Natural killer cell (primary cell): Measurements from ENCODE around the gene CYP26B1. TPM values are rescaled to one million over a fixed set of nuclear protein-coding genes. Genes with fewer than 3 reads are reported as not detected.

Source experiments
- ATAC-seq, 3 donors: fragments of 150-1000 bp in 2 of 3; fragments of 200-7000 bp in 1 of 3; cut with Tn5 transposase; 1 replicate in 1 of 3; 2 replicates in 2 of 3; pipeline ENCODE4 v1.10.0; 2021; ENCODE audit warnings: mild to moderate bottlenecking in 2 of 3, moderate library complexity in 2 of 3
- DNase-seq, 2 donors: peaks; one replicate each; pipeline versions ENCODE4 v3.0.0 to v3.0.0-alpha.2; 2013 to 2021; ENCODE audit warnings: mixed read lengths in 1 of 2
- H3K27ac ChIP-seq: one replicate; pipeline ENCODE4 v1.5.1; 2013; ENCODE audit warnings: mild to moderate bottlenecking, low read length
- H3K27me3 ChIP-seq: one replicate; pipeline ENCODE4 v1.6.1; 2013; ENCODE audit warnings: low read length; ENCODE audit not compliant: control insufficient read depth, insufficient read depth
- H3K36me3 ChIP-seq: one replicate; pipeline ENCODE4 v1.6.1; 2013; ENCODE audit warnings: low read length; ENCODE audit not compliant: control insufficient read depth, insufficient read depth
- H3K4me1 ChIP-seq: one replicate; pipeline ENCODE4 v1.6.1; 2013; ENCODE audit warnings: low read length; ENCODE audit not compliant: control insufficient read depth, insufficient read depth
- H3K4me3 ChIP-seq: one replicate; pipeline ENCODE4 v1.5.1; 2013; ENCODE audit warnings: low read length
- H3K9me3 ChIP-seq: one replicate; pipeline ENCODE4 v1.6.1; 2013; ENCODE audit warnings: low read length; ENCODE audit not compliant: control insufficient read depth, insufficient read depth
- H3K27ac Mint-ChIP-seq, 2 donors: one replicate each; pipeline ENCODE4 v1.8.0; 2022; ENCODE audit warnings: mild to moderate bottlenecking in 2 of 2, mixed read lengths in 2 of 2, moderate library complexity in 1 of 2
- H3K27me3 Mint-ChIP-seq, 2 donors: one replicate each; pipeline ENCODE4 v1.8.0; 2022; ENCODE audit warnings: low read depth in 2 of 2, mixed read lengths in 2 of 2
- H3K36me3 Mint-ChIP-seq: one replicate; pipeline ENCODE4 v1.8.0; 2022; ENCODE audit warnings: mixed read lengths
- H3K4me1 Mint-ChIP-seq, 2 donors: one replicate each; pipeline ENCODE4 v1.8.0; 2022; ENCODE audit warnings: mixed read lengths in 2 of 2
- H3K4me3 Mint-ChIP-seq: one replicate; pipeline ENCODE4 v1.8.0; 2022; ENCODE audit warnings: mild to moderate bottlenecking, moderate library complexity, mixed read lengths
- H3K9me3 Mint-ChIP-seq, 2 donors: one replicate each; pipeline ENCODE4 v1.8.0; 2022; ENCODE audit warnings: mixed read lengths in 2 of 2
- WGBS: methylation state at CpG from one replicate; pipeline ENCODE4 v1.1.7; 2013; ENCODE audit warnings: missing lambda C conversion rate; ENCODE audit not compliant: insufficient coverage; 5-methylcytosine and 5-hydroxymethylcytosine counted together
- intact Hi-C: fragments of 100-400 bp; cut with micrococcal nuclease; formaldehyde crosslinking; loops from one replicate; pipeline ENCODE4 v1.14.2; 2022
- total RNA-seq, 4 donors: library from RNA; stranded (reverse); fragments of 120-200 nt in 1 of 4; gene quantifications; one replicate each; pipeline versions ENCODE4 v1.2.3 to v1.2.4, GENCODE V29; 2013 to 2022
- TF ChIP-seq, protein P1 (sequence below): fragments of 200-600 bp; IDR thresholded peaks from one replicate; pipeline ENCODE4 v1.8.0; 2022; ENCODE audit warnings: antibody characterized with exemption

Gene CYP26B1
- total RNA-seq, 3 donors from 2014 or later (not counting 1 experiment from before 2014, with no cell fraction given): not detected

GRCh38 chr2:72112981-72113846 is 34.4 kb downstream of the CYP26B1 start:
- H3K36me3 Mint-ChIP-seq: no peaks in the 10 kb centered on the region
- Histone ChIP-seq H3K9me3 (no peaks in the 10 kb centered on the region), H3K4me1 (no peaks in the 10 kb centered on the region), H3K36me3 (no peaks in the 10 kb centered on the region), H3K4me3 (no peak overlapping the region), H3K27me3 (peaks cover 2% of the 10 kb centered on the region), H3K27ac (no peak overlapping the region)
- no peak overlapping the region for H3K27ac Mint-ChIP-seq
- no peaks in the 10 kb centered on the region for H3K27me3 Mint-ChIP-seq
- DNase-seq (no peak), ATAC-seq (no peak)
- TF ChIP-seq, protein P1, sequence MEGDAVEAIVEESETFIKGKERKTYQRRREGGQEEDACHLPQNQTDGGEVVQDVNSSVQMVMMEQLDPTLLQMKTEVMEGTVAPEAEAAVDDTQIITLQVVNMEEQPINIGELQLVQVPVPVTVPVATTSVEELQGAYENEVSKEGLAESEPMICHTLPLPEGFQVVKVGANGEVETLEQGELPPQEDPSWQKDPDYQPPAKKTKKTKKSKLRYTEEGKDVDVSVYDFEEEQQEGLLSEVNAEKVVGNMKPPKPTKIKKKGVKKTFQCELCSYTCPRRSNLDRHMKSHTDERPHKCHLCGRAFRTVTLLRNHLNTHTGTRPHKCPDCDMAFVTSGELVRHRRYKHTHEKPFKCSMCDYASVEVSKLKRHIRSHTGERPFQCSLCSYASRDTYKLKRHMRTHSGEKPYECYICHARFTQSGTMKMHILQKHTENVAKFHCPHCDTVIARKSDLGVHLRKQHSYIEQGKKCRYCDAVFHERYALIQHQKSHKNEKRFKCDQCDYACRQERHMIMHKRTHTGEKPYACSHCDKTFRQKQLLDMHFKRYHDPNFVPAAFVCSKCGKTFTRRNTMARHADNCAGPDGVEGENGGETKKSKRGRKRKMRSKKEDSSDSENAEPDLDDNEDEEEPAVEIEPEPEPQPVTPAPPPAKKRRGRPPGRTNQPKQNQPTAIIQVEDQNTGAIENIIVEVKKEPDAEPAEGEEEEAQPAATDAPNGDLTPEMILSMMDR: no peak
- H3K4me1 Mint-ChIP-seq: no peaks in the 10 kb centered on the region
- H3K4me3 Mint-ChIP-seq: no peak overlapping the region
- intact Hi-C loops: no loop called here
- H3K9me3 Mint-ChIP-seq: no peaks in the 10 kb centered on the region
- WGBS: 92% methylated on average over 12 of the region's 12 CpGs

- no peak for DNase-seq
- Mint-ChIP-seq H3K27me3 (no peaks in the 10 kb centered on the region), H3K9me3 (no peaks in the 10 kb centered on the region), H3K4me3 (no peak overlapping the region), H3K27ac (no peak overlapping the region), H3K36me3 (no peaks in the 10 kb centered on the region), H3K4me1 (no peaks in the 10 kb centered on the region)
- no peak for ATAC-seq
- WGBS: 97% methylated on average over 6 of the region's 6 CpGs
- Histone ChIP-seq H3K27me3 (peaks cover 2% of the 10 kb centered on the region), H3K27ac (no peak overlapping the region), H3K4me1 (no peaks in the 10 kb centered on the region), H3K9me3 (no peaks in the 10 kb centered on the region), H3K36me3 (no peaks in the 10 kb centered on the region), H3K4me3 (no peak overlapping the region)
- intact Hi-C loops: no loop called here
- TF ChIP-seq, protein P1: no peak
Measured at GRCh38 chr2:72112401-72112800, 35.3 kb downstream of the CYP26B1 start.

GRCh38 chr2:72111061-72111460 is 36.6 kb downstream of the CYP26B1 start:
- Mint-ChIP-seq H3K4me3 (no peak overlapping the region), H3K9me3 (no peaks in the 10 kb centered on the region), H3K4me1 (no peaks in the 10 kb centered on the region), H3K36me3 (no peaks in the 10 kb centered on the region), H3K27me3 (peaks cover 0 to 3% of the 10 kb centered on the region in 2 donors), H3K27ac (no peak overlapping the region)
- Histone ChIP-seq H3K36me3 (no peaks in the 10 kb centered on the region), H3K4me3 (no peak overlapping the region), H3K27me3 (peaks cover 2% of the 10 kb centered on the region), H3K4me1 (no peaks in the 10 kb centered on the region), H3K27ac (no peak overlapping the region), H3K9me3 (no peaks in the 10 kb centered on the region)
- 89% methylated on average over 2 of the region's 3 CpGs for WGBS
- intact Hi-C loops: no loop called here
- DNase-seq: no peak
- TF ChIP-seq, protein P1: no peak
- no peak for ATAC-seq
